Measurements from ENCODE around the gene FHIP1A. TPM values are rescaled to one million over a fixed set of nuclear protein-coding genes. Genes with fewer than 3 reads are reported as not detected.

The FHIP1A gene
- total and polyA plus RNA-seq, 2 donors (not counting 3 experiments of a cell fraction or from before 2014, with no cell fraction given) = 0.19 to 0.58 TPM

- H3K9me3 ChIP-seq (replicated peaks; ENCODE audit: control insufficient read depth, insufficient read depth, low read length) = no peaks in the 10 kb centered on the region
- dilution Hi-C loops (cut with MboI; ENCODE audit: extremely low pct_ligation_motif_present, low sequenced_read_pairs) (no loop called here), intact Hi-C loops (cut with micrococcal nuclease) (no loop called here)
- no peaks in the 10 kb centered on the region for H4K20me1 ChIP-seq (replicated peaks; ENCODE audit: control insufficient read depth, extremely low read depth, insufficient read depth, low read length)
- no peaks in the 10 kb centered on the region for H3K4me1 ChIP-seq (ENCODE audit: control insufficient read depth, extremely low read depth, insufficient read depth, low read length)
- no peaks in the 10 kb centered on the region for H3K79me2 ChIP-seq (ENCODE audit: control insufficient read depth, insufficient read depth, low read length)
- peaks cover 0 to 2% of the 10 kb centered on the region in 2 experiments for H3K27me3 ChIP-seq (ENCODE audit: control insufficient read depth in 2 of 2, insufficient read depth in 2 of 2, low read length in 2 of 2)
- CTCF ChIA-PET = no interaction called here
- no peak overlapping the region for H3K9ac ChIP-seq (replicated peaks; ENCODE audit: extremely low read depth, insufficient read depth, low read length)
- TF ChIP-seq MAX (IDR thresholded peaks at IDR 0.05; ENCODE audit: insufficient read depth, insufficient read length) (no peak), POLR2AphosphoS5 (IDR thresholded peaks at IDR 0.05; ENCODE audit: insufficient read depth, low read depth, low read length) (no peak), JUN (IDR thresholded peaks at IDR 0.05; ENCODE audit: borderline replicate concordance, insufficient read depth, insufficient read length, low read depth) (no peak), GATA2 (IDR thresholded peaks at IDR 0.05; ENCODE audit: insufficient read depth, insufficient read length, low read depth, low read length) (no peak)
- TF ChIP-seq, protein P1, sequence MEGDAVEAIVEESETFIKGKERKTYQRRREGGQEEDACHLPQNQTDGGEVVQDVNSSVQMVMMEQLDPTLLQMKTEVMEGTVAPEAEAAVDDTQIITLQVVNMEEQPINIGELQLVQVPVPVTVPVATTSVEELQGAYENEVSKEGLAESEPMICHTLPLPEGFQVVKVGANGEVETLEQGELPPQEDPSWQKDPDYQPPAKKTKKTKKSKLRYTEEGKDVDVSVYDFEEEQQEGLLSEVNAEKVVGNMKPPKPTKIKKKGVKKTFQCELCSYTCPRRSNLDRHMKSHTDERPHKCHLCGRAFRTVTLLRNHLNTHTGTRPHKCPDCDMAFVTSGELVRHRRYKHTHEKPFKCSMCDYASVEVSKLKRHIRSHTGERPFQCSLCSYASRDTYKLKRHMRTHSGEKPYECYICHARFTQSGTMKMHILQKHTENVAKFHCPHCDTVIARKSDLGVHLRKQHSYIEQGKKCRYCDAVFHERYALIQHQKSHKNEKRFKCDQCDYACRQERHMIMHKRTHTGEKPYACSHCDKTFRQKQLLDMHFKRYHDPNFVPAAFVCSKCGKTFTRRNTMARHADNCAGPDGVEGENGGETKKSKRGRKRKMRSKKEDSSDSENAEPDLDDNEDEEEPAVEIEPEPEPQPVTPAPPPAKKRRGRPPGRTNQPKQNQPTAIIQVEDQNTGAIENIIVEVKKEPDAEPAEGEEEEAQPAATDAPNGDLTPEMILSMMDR (IDR thresholded peaks at IDR 0.05; ENCODE audit: extremely low read depth in 1 of 2, insufficient read depth in 1 of 2, low read depth in 1 of 2, low read length in 2 of 2) = no peak
- no peaks in the 10 kb centered on the region for H3K36me3 ChIP-seq (ENCODE audit: control insufficient read depth in 2 of 2, extremely low read depth in 1 of 2, insufficient read depth in 2 of 2, low read length in 2 of 2)
- H3K4me3 ChIP-seq (replicated peaks in 1 of 3; ENCODE audit: insufficient read depth in 1 of 3, low read depth in 1 of 3, low read length in 3 of 3) = no peak overlapping the region
- no peaks in the 10 kb centered on the region for H3K9me1 ChIP-seq (replicated peaks; ENCODE audit: control insufficient read depth, extremely low read depth, insufficient read depth, low read length)
- no TSS peak for BruUV-seq (replicated peaks)
- no peak overlapping the region for H3K27ac ChIP-seq (ENCODE audit: insufficient read depth, low read depth, low read length)
- H2AFZ ChIP-seq (ENCODE audit: low read depth, low read length) = no peak overlapping the region
- DNase-seq (ENCODE audit: low read depth, low spot score) (no peak), FAIRE-seq (peak; percentile 35)
- POLR2A ChIA-PET = interaction anchor here (0.6 kb wide), 1 partner anchor 26 kb away, joined by 3 read pairs; no protein-coding TSS in a partner anchor
- no peak overlapping the region for H3K4me2 ChIP-seq (ENCODE audit: insufficient read depth, low read length)
Measured at GRCh38 chr4:151442002-151442401, 33.0 kb downstream of the FHIP1A start.

DNA sequence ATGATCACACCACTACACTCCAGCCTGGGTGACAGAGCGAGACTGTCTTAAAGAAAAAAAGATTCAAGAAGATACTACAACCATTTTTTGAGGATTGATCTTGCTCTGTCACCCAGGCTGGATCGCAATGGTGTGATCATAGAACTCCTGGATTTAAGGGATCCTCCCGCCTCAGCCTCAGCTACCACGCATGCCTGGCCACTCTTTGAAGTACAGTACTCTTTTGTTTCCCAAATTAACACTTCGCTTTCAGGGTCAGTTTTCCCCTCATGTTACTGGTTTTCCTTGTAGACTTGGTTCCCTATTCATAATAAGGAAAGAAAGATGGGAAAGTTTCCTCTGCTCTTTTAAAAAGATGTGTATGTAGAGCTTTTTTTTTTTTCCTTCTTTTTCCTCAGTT is 34.3 kb downstream of the FHIP1A start:
- Histone ChIP-seq H4K20me1 (replicated peaks; ENCODE audit: control insufficient read depth, extremely low read depth, insufficient read depth, low read length) (no peaks in the 10 kb centered on the region), H3K79me2 (ENCODE audit: control insufficient read depth, insufficient read depth, low read length) (no peaks in the 10 kb centered on the region), H2AFZ (ENCODE audit: low read depth, low read length) (no peak overlapping the region), H3K27ac (ENCODE audit: insufficient read depth, low read depth, low read length) (no peak overlapping the region), H3K9ac (replicated peaks; ENCODE audit: extremely low read depth, insufficient read depth, low read length) (no peak overlapping the region), H3K9me1 (replicated peaks; ENCODE audit: control insufficient read depth, extremely low read depth, insufficient read depth, low read length) (no peaks in the 10 kb centered on the region), H3K9me3 (replicated peaks; ENCODE audit: control insufficient read depth, insufficient read depth, low read length) (no peaks in the 10 kb centered on the region), H3K27me3 (ENCODE audit: control insufficient read depth in 2 of 2, insufficient read depth in 2 of 2, low read length in 2 of 2) (peaks cover 0 to 2% of the 10 kb centered on the region in 2 experiments), H3K4me2 (ENCODE audit: insufficient read depth, low read length) (no peak overlapping the region), H3K4me1 (ENCODE audit: control insufficient read depth, extremely low read depth, insufficient read depth, low read length) (no peaks in the 10 kb centered on the region), H3K4me3 (replicated peaks in 1 of 3; ENCODE audit: insufficient read depth in 1 of 3, low read depth in 1 of 3, low read length in 3 of 3) (no peak overlapping the region), H3K36me3 (ENCODE audit: control insufficient read depth in 2 of 2, extremely low read depth in 1 of 2, insufficient read depth in 2 of 2, low read length in 2 of 2) (no peaks in the 10 kb centered on the region)
- DNase-seq (ENCODE audit: low read depth, low spot score) (no peak), FAIRE-seq (no peak)
- TF ChIP-seq EZH2 (IDR thresholded peaks at IDR 0.05; ENCODE audit: borderline replicate concordance, low read depth, low read length, severe bottlenecking) (no peak), POLR2AphosphoS5 (IDR thresholded peaks at IDR 0.05; ENCODE audit: insufficient read depth, low read depth, low read length) (no peak), GATA2 (IDR thresholded peaks at IDR 0.05; ENCODE audit: insufficient read depth, insufficient read length, low read depth, low read length) (no peak), JUN (IDR thresholded peaks at IDR 0.05; ENCODE audit: borderline replicate concordance, insufficient read depth, insufficient read length, low read depth) (no peak), MYC (IDR thresholded peaks at IDR 0.05; ENCODE audit: low read depth, low read length) (no peak), FOS (IDR thresholded peaks at IDR 0.05; ENCODE audit: borderline replicate concordance, insufficient read depth, low read length) (no peak), POLR2A (IDR thresholded peaks at IDR 0.05; ENCODE audit: low read depth, low read length) (no peak), MAX (IDR thresholded peaks at IDR 0.05; ENCODE audit: insufficient read depth, insufficient read length) (no peak)
- TF ChIP-seq, protein P1 (IDR thresholded peaks at IDR 0.05; ENCODE audit: extremely low read depth in 1 of 2, insufficient read depth in 1 of 2, low read depth in 1 of 2, low read length in 2 of 2) = no peak
- intact Hi-C loops (cut with micrococcal nuclease) = no loop called here
- no TSS peak for BruUV-seq (replicated peaks)
- POLR2A ChIA-PET = no interaction called here
- CTCF ChIA-PET = interaction anchor here (1.6 kb wide), 1 partner anchor 17 kb away, joined by 5 read pairs; no protein-coding TSS in a partner anchor
- dilution Hi-C loops (cut with MboI; ENCODE audit: extremely low pct_ligation_motif_present, low sequenced_read_pairs) = no loop called here
